Upper lobe of left lung (tissue), 6 donors: ENCODE data around the gene SSBP3. TPM values are rescaled to one million over a fixed set of nuclear protein-coding genes. Genes with fewer than 3 reads are reported as not detected.

Experiments
- ATAC-seq, 2 donors: fragments of 200-7000 bp; cut with Tn5 transposase; one replicate each; pipeline ENCODE4 v1.9.1; 2022; ENCODE audit warnings: mild to moderate bottlenecking in 2 of 2, moderate library complexity in 2 of 2; ENCODE audit not compliant: low FRiP score in 2 of 2
- DNase-seq, 2 donors: peaks; one replicate each; pipeline ENCODE4 v3.0.0-alpha.2; 2019 to 2020
- H3K27ac ChIP-seq, 4 donors: fragments of 200-600 bp; sonication (generic); one replicate each; pipeline ENCODE4 v1.5.1; 2016 to 2019
- H3K27me3 ChIP-seq, 4 donors: fragments of 200-600 bp; sonication (generic); one replicate each; pipeline ENCODE4 v1.5.1; 2017 to 2019
- H3K36me3 ChIP-seq, 4 donors: fragments of 200-600 bp; sonication (generic); one replicate each; pipeline ENCODE4 v1.5.1; 2016 to 2019
- H3K4me1 ChIP-seq, 4 donors: fragments of 200-600 bp; sonication (generic); one replicate each; pipeline ENCODE4 v1.5.1; 2018 to 2019
- H3K4me3 ChIP-seq, 4 donors: fragments of 200-600 bp; sonication (generic); one replicate each; pipeline ENCODE4 v1.5.1; 2017 to 2019; ENCODE audit warnings: mild to moderate bottlenecking in 2 of 4, moderate library complexity in 1 of 4
- H3K9me3 ChIP-seq, 4 donors: fragments of 200-600 bp; sonication (generic); one replicate each; pipeline ENCODE4 v1.5.1; 2018 to 2019
- EP300 ChIP-seq, 4 donors: sonication (generic); formaldehyde crosslinking; IDR thresholded peaks; one replicate each; pipeline ENCODE4 v1.5.1; 2017; ENCODE audit warnings: antibody characterized with exemption in 4 of 4, control low read depth in 2 of 4
- POLR2A ChIP-seq, 4 donors: fragments of 450-650 bp; IDR thresholded peaks; one replicate each; pipeline ENCODE4 v1.5.1; 2016 to 2017; ENCODE audit warnings: antibody characterized with exemption in 4 of 4, mild to moderate bottlenecking in 2 of 4
- POLR2AphosphoS5 ChIP-seq, 2 donors: sonication (generic); formaldehyde crosslinking; IDR thresholded peaks; one replicate each; pipeline ENCODE4 v1.5.1; 2017; ENCODE audit warnings: antibody characterized with exemption in 2 of 2
- WGBS, 2 donors: methylation state at CpG; one replicate each; pipeline ENCODE4 v1.1.5; 2017 to 2018; 5-methylcytosine and 5-hydroxymethylcytosine counted together
- total RNA-seq, 6 donors: library from RNA; depleted of rRNA in 4 of 6; stranded (reverse); fragments of >200 nt in 4 of 6; gene quantifications; one replicate each; pipeline versions ENCODE4 v1.1.0 to v1.2.1, GENCODE V29; 2016 to 2021
- TF ChIP-seq, protein P1 (sequence below), 6 experiments: fragments of 450-650 bp in 4 of 6; fragments of 200-600 bp in 2 of 6; sonication (generic) in 2 of 6; IDR thresholded peaks; one replicate each; pipeline ENCODE4 v1.5.1; 2016 to 2019; ENCODE audit warnings: antibody characterized with exemption in 6 of 6
- donor health status: DM: no; HTN: no; CAD: no; lungs with moderate emphysema.
- donor health status: DM: no; HTN: yes; CAD: no; lungs with severe emphysema.

SSBP3 gene
- total RNA-seq, 6 donors from 2014 or later, result 17.8 to 35.6 (median 26.4) TPM

GRCh38 chr1:54416435-54416834, 10.2 kb upstream of the SSBP3 start:
- Histone ChIP-seq H3K4me3 (no peak overlapping the region), H3K27ac (no peak overlapping the region), H3K4me1 (peaks cover 0 to 11% (median 0%) of the 10 kb centered on the region in 4 donors), H3K27me3 (no peaks in the 10 kb centered on the region), H3K36me3 (no peaks in the 10 kb centered on the region), H3K9me3 (no peaks in the 10 kb centered on the region)
- WGBS, 2 donors, result 64 to 83% methylated on average over 8 of the region's 8 CpGs
- ATAC-seq, result no peak
- no peak for DNase-seq
- TF ChIP-seq, protein P1, sequence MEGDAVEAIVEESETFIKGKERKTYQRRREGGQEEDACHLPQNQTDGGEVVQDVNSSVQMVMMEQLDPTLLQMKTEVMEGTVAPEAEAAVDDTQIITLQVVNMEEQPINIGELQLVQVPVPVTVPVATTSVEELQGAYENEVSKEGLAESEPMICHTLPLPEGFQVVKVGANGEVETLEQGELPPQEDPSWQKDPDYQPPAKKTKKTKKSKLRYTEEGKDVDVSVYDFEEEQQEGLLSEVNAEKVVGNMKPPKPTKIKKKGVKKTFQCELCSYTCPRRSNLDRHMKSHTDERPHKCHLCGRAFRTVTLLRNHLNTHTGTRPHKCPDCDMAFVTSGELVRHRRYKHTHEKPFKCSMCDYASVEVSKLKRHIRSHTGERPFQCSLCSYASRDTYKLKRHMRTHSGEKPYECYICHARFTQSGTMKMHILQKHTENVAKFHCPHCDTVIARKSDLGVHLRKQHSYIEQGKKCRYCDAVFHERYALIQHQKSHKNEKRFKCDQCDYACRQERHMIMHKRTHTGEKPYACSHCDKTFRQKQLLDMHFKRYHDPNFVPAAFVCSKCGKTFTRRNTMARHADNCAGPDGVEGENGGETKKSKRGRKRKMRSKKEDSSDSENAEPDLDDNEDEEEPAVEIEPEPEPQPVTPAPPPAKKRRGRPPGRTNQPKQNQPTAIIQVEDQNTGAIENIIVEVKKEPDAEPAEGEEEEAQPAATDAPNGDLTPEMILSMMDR (IDR thresholded peaks at IDR 0.05), result no peak

DNA sequence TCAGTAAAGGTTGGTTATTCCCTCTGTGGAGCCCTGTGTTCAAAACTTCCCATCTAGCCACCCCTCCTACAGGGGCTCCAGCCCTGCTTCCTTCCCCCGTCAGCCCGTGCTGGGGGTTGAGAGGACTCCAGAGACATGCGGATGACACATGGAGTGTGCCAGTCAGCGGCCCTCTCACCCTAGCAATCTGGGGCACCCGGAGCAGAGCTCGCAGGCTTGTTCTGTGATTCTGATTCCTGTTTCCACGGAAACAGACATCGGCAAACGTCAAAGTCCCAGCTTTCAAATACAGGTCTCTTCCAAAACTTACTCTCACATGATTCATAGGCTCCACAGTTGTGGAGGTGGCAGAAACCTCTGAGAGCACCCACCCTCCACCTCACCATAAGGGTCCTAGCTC, 9.8 kb upstream of the SSBP3 start:
- WGBS, 2 donors, result 76 to 77% methylated on average over 8 to 9 of the region's 9 CpGs
- no peak for ATAC-seq
- DNase-seq, result no peak

GRCh38 chr1:54415533-54415932, 9.3 kb upstream of the SSBP3 start:
- Histone ChIP-seq H3K4me3 (no peak overlapping the region), H3K9me3 (no peaks in the 10 kb centered on the region), H3K36me3 (no peaks in the 10 kb centered on the region), H3K4me1 (peaks cover 0 to 11% (median 0%) of the 10 kb centered on the region in 4 donors), H3K27ac (no peak overlapping the region), H3K27me3 (no peaks in the 10 kb centered on the region)
- no peak for DNase-seq
- no peak for ATAC-seq
- 94 to 98% methylated on average over 2 to 3 of the region's 3 CpGs for WGBS, 2 donors
- TF ChIP-seq POLR2A (IDR thresholded peaks at IDR 0.05) (no peak), POLR2AphosphoS5 (IDR thresholded peaks at IDR 0.05) (no peak), EP300 (IDR thresholded peaks at IDR 0.05) (no peak)
- TF ChIP-seq, protein P1 (IDR thresholded peaks at IDR 0.05), result no peak

More for the DNA sequence above, 9.8 kb upstream of the SSBP3 start:
- TF ChIP-seq EP300 (IDR thresholded peaks at IDR 0.05) (no peak), POLR2A (IDR thresholded peaks at IDR 0.05) (no peak), POLR2AphosphoS5 (IDR thresholded peaks at IDR 0.05) (no peak)
- TF ChIP-seq, protein P1 (IDR thresholded peaks at IDR 0.05), result no peak
- Histone ChIP-seq H3K27ac (no peak overlapping the region), H3K36me3 (no peaks in the 10 kb centered on the region), H3K9me3 (no peaks in the 10 kb centered on the region), H3K27me3 (no peaks in the 10 kb centered on the region), H3K4me3 (no peak overlapping the region), H3K4me1 (peaks cover 0 to 11% (median 0%) of the 10 kb centered on the region in 4 donors)

DNA sequence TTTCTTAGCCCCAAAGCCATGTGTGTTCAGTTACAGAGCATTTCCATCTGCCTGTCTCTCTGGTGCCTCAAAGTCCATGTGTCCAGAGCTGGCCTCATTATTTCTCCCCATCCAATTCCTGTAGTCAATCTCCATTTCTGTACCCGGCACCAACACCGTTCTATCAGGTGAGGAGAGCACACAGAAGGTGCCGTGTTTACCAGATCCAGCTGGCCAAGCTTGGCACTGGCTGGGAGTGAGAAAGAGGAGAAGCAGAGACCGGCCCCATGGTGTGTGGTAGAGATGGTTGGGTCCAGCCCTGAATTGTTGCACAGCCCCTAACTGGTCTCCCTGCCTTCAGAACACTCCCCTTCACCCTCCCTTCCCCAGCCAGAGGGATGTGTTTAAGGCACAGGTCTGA, 7.5 kb upstream of the SSBP3 start:
- ATAC-seq (no peak), DNase-seq (no peak)
- H3K27me3 ChIP-seq, result no peaks in the 10 kb centered on the region
- peak overlapping the region in 1 of 4 donors; percentile 30 for H3K27ac ChIP-seq
- WGBS, 2 donors, result 88 to 94% methylated on average over 4 of the region's 4 CpGs
- H3K36me3 ChIP-seq, result no peaks in the 10 kb centered on the region
- TF ChIP-seq, protein P1 (IDR thresholded peaks at IDR 0.05), result no peak
- TF ChIP-seq POLR2AphosphoS5 (IDR thresholded peaks at IDR 0.05) (no peak), POLR2A (IDR thresholded peaks at IDR 0.05) (no peak), EP300 (IDR thresholded peaks at IDR 0.05) (no peak)
- peaks cover 0 to 19% (median 5%) of the 10 kb centered on the region in 4 donors for H3K4me1 ChIP-seq
- no peaks in the 10 kb centered on the region for H3K9me3 ChIP-seq
- no peak overlapping the region for H3K4me3 ChIP-seq

GRCh38 chr1:54413295-54413694, 7.1 kb upstream of the SSBP3 start:
- peak overlapping the region in 2 of 4 donors; percentile 26 to 30 for H3K27ac ChIP-seq
- WGBS, 2 donors, result 22% methylated on average over 2 of the region's 2 CpGs; no CpG with 5 or more reads in 1 of the 2 donors
- no peaks in the 10 kb centered on the region for H3K36me3 ChIP-seq

More at GRCh38 chr1:54413295-54413694, 7.1 kb upstream of the SSBP3 start:
- no peak overlapping the region for H3K4me3 ChIP-seq
- DNase-seq, result peak in 1 of 2 donors; percentile 35
- H3K9me3 ChIP-seq, result no peaks in the 10 kb centered on the region
- peak in 1 of 2 donors; percentile 20 for ATAC-seq
- H3K27me3 ChIP-seq, result no peaks in the 10 kb centered on the region
- TF ChIP-seq, protein P1 (IDR thresholded peaks at IDR 0.05), result no peak
- TF ChIP-seq EP300 (IDR thresholded peaks at IDR 0.05), result no peak
- TF ChIP-seq POLR2A (IDR thresholded peaks at IDR 0.05), result no peak
- TF ChIP-seq POLR2AphosphoS5 (IDR thresholded peaks at IDR 0.05), result peak in 1 of 2 donors; percentile 17
- peaks cover under 1 to 23% (median 9%) of the 10 kb centered on the region in 4 donors for H3K4me1 ChIP-seq
